ENCODE data around the gene IL36RN. TPM values are rescaled to one million over a fixed set of nuclear protein-coding genes. Genes with fewer than 3 reads are reported as not detected.
A peak's percentile ranks its signal among the peaks of the same experiment; 100 is the strongest.

The IL36RN gene
- total RNA-seq, 1 donor from 2014 or later: not detected

GRCh38 chr2:113083296-113083695 is 24.3 kb downstream of the IL36RN start:
- no peak overlapping the region for H3K4me3 ChIP-seq (ENCODE audit: low read depth, low read length)
- no peak for TF ChIP-seq CTCF (conservative IDR thresholded peaks at IDR 0.05; ENCODE audit: low read depth, low read length)
- no peak for DNase-seq (ENCODE audit: low read depth)

GRCh38 chr2:113084249-113085000 is 25.4 kb downstream of the IL36RN start:
- TF ChIP-seq CTCF (conservative IDR thresholded peaks at IDR 0.05; ENCODE audit: low read depth, low read length): peak; percentile 55
- DNase-seq (ENCODE audit: low read depth): no peak
- no peak overlapping the region for H3K4me3 ChIP-seq (ENCODE audit: low read depth, low read length)

GRCh38 chr2:113085542-113085941 is 26.5 kb downstream of the IL36RN start:
- TF ChIP-seq CTCF (conservative IDR thresholded peaks at IDR 0.05; ENCODE audit: low read depth, low read length): no peak
- DNase-seq (ENCODE audit: low read depth): no peak
- no peak overlapping the region for H3K4me3 ChIP-seq (ENCODE audit: low read depth, low read length)

GRCh38 chr2:113088213-113088992 is 29.4 kb downstream of the IL36RN start:
- TF ChIP-seq CTCF (conservative IDR thresholded peaks at IDR 0.05; ENCODE audit: low read depth, low read length): no peak
- no peak for DNase-seq (ENCODE audit: low read depth)
- no peak overlapping the region for H3K4me3 ChIP-seq (ENCODE audit: low read depth, low read length)

GRCh38 chr2:113089916-113090315 is 30.9 kb downstream of the IL36RN start:
- no peak for DNase-seq (ENCODE audit: low read depth)
- no peak for TF ChIP-seq CTCF (conservative IDR thresholded peaks at IDR 0.05; ENCODE audit: low read depth, low read length)
- no peak overlapping the region for H3K4me3 ChIP-seq (ENCODE audit: low read depth, low read length)

- no peak for DNase-seq (ENCODE audit: low read depth)
- no peak for TF ChIP-seq CTCF (conservative IDR thresholded peaks at IDR 0.05; ENCODE audit: low read depth, low read length)
Measured at GRCh38 chr2:113091231-113091896, 32.4 kb downstream of the IL36RN start.

More at GRCh38 chr2:113091231-113091896, 32.4 kb downstream of the IL36RN start:
- no peak overlapping the region for H3K4me3 ChIP-seq (ENCODE audit: low read depth, low read length)
